ENCODE measurements around the gene HELLS.
"Not testable (repeated sequence)": the region's sequence is repeated elsewhere in the genome, so short reads cannot be mapped to it uniquely, and the experiment has no call there.

The HELLS gene

DNA sequence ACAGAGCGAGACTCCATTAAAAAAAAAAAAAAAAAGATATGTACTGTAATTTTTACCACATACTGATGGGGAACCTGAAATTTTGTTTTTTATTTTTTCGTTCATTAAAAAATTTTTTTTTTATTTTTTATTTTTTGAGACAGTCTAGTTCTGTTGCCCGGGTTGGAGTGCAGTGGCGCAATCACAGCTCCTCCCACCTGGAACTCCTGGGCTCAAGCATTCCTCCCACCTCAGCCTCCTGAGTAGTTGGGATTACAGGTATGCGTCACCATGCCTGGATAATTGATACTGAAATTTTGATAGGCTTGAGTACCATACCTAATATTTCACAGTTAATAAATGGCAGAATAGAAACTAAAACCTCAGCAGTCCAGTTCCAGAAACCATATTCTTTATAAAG lies 20.9 kb upstream of the HELLS start:
- Histone ChIP-seq H3K4me2 (ENCODE audit: insufficient read depth, low read length) (no peak overlapping the region), H3K79me2 (ENCODE audit: insufficient read depth, low read length) (no peaks in the 10 kb centered on the region), H3K27me3 (ENCODE audit: insufficient read depth, low read length, poor library complexity) (no peaks in the 10 kb centered on the region), H3K9me3 (ENCODE audit: insufficient read depth, low read length, severe bottlenecking) (no peaks in the 10 kb centered on the region), H3K27ac (ENCODE audit: low read length) (no peak overlapping the region), H2AFZ (ENCODE audit: low read depth, low read length) (no peak overlapping the region), H3K9ac (ENCODE audit: low read depth, low read length) (no peak overlapping the region), H3K4me1 (ENCODE audit: insufficient read depth, low read length) (no peaks in the 10 kb centered on the region), H3K36me3 (ENCODE audit: insufficient read depth, low read length) (no peaks in the 10 kb centered on the region), H3K4me3 (ENCODE audit: low read depth in 1 of 2, low read length in 2 of 2) (no peak overlapping the region), H4K20me1 (ENCODE audit: insufficient read depth, low read length) (no peaks in the 10 kb centered on the region)
- DNase-seq (no peak), ATAC-seq (ENCODE audit: insufficient read depth, low read depth) (no peak)
- no peak for TF ChIP-seq EZH2 (IDR thresholded peaks at IDR 0.05; ENCODE audit: borderline replicate concordance, low read depth, low read length, severe bottlenecking)
- TF ChIP-seq, protein P1, sequence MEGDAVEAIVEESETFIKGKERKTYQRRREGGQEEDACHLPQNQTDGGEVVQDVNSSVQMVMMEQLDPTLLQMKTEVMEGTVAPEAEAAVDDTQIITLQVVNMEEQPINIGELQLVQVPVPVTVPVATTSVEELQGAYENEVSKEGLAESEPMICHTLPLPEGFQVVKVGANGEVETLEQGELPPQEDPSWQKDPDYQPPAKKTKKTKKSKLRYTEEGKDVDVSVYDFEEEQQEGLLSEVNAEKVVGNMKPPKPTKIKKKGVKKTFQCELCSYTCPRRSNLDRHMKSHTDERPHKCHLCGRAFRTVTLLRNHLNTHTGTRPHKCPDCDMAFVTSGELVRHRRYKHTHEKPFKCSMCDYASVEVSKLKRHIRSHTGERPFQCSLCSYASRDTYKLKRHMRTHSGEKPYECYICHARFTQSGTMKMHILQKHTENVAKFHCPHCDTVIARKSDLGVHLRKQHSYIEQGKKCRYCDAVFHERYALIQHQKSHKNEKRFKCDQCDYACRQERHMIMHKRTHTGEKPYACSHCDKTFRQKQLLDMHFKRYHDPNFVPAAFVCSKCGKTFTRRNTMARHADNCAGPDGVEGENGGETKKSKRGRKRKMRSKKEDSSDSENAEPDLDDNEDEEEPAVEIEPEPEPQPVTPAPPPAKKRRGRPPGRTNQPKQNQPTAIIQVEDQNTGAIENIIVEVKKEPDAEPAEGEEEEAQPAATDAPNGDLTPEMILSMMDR (IDR thresholded peaks at IDR 0.05; ENCODE audit: borderline replicate concordance, extremely low read depth, low read length, poor library complexity, severe bottlenecking): no peak

- not testable (repeated sequence) for ATAC-seq (ENCODE audit: insufficient read depth, low read depth)
Measured at GRCh38 chr10:94531550-94531949, 14.0 kb upstream of the HELLS start.

DNA sequence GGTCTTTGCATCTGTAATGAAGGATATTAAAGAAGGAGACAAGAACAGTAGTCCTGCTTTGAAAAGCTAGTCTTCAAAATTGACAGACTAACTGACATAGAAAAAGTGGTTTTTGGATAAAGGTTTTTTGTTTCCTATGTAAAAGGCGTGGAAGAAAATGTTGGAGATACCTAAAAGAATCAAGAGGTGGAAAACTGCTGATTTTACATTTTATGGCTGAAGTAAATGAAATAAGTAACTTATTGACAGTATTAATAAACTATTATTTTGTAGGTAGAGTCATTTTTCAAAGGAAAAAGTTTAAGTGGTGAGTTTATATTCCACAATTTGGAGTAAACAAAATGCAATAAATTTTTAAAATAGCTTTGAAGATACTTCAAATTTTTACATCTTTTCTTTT lies 12.6 kb upstream of the HELLS start:
- no peaks in the 10 kb centered on the region for H4K20me1 ChIP-seq (ENCODE audit: insufficient read depth, low read length)
- TF ChIP-seq, protein P1 (IDR thresholded peaks at IDR 0.05; ENCODE audit: borderline replicate concordance, extremely low read depth, low read length, poor library complexity, severe bottlenecking): no peak
- TF ChIP-seq EZH2 (IDR thresholded peaks at IDR 0.05; ENCODE audit: borderline replicate concordance, low read depth, low read length, severe bottlenecking): no peak
- DNase-seq: no peak
- no peak for ATAC-seq (ENCODE audit: insufficient read depth, low read depth)
- no peaks in the 10 kb centered on the region for H3K4me1 ChIP-seq (ENCODE audit: insufficient read depth, low read length)
- no peak overlapping the region for H3K4me2 ChIP-seq (ENCODE audit: insufficient read depth, low read length)
- no peak overlapping the region for H3K4me3 ChIP-seq (ENCODE audit: low read depth in 1 of 2, low read length in 2 of 2)
- no peaks in the 10 kb centered on the region for H3K9me3 ChIP-seq (ENCODE audit: insufficient read depth, low read length, severe bottlenecking)
- H2AFZ ChIP-seq (ENCODE audit: low read depth, low read length): no peak overlapping the region
- H3K79me2 ChIP-seq (ENCODE audit: insufficient read depth, low read length): no peaks in the 10 kb centered on the region
- H3K36me3 ChIP-seq (ENCODE audit: insufficient read depth, low read length): no peaks in the 10 kb centered on the region
- H3K27me3 ChIP-seq (ENCODE audit: insufficient read depth, low read length, poor library complexity): peaks cover 20% of the 10 kb centered on the region
- no peak overlapping the region for H3K27ac ChIP-seq (ENCODE audit: low read length)
- no peak overlapping the region for H3K9ac ChIP-seq (ENCODE audit: low read depth, low read length)

More at GRCh38 chr10:94531550-94531949, 14.0 kb upstream of the HELLS start:
- H3K9ac ChIP-seq (ENCODE audit: low read depth, low read length); H3K4me2 ChIP-seq (ENCODE audit: insufficient read depth, low read length); DNase-seq; H3K36me3 ChIP-seq (ENCODE audit: insufficient read depth, low read length); H3K79me2 ChIP-seq (ENCODE audit: insufficient read depth, low read length); H3K4me3 ChIP-seq (ENCODE audit: low read depth in 1 of 2, low read length in 2 of 2); H3K9me3 ChIP-seq (ENCODE audit: insufficient read depth, low read length, severe bottlenecking); H3K27ac ChIP-seq (ENCODE audit: low read length); H3K4me1 ChIP-seq (ENCODE audit: insufficient read depth, low read length); H2AFZ ChIP-seq (ENCODE audit: low read depth, low read length); H4K20me1 ChIP-seq (ENCODE audit: insufficient read depth, low read length): not testable (repeated sequence)
- peaks cover 20% of the 10 kb centered on the region for H3K27me3 ChIP-seq (ENCODE audit: insufficient read depth, low read length, poor library complexity)

- peaks cover 16% of the 10 kb centered on the region for H3K27me3 ChIP-seq (ENCODE audit: insufficient read depth, low read length, poor library complexity)
- H3K4me2 ChIP-seq (ENCODE audit: insufficient read depth, low read length); H3K4me3 ChIP-seq (ENCODE audit: low read depth in 1 of 2, low read length in 2 of 2); H4K20me1 ChIP-seq (ENCODE audit: insufficient read depth, low read length); H3K9me3 ChIP-seq (ENCODE audit: insufficient read depth, low read length, severe bottlenecking); DNase-seq; H3K9ac ChIP-seq (ENCODE audit: low read depth, low read length); H2AFZ ChIP-seq (ENCODE audit: low read depth, low read length); ATAC-seq (ENCODE audit: insufficient read depth, low read depth); H3K27ac ChIP-seq (ENCODE audit: low read length): not testable (repeated sequence)
- peaks cover 17% of the 10 kb centered on the region for H3K79me2 ChIP-seq (ENCODE audit: insufficient read depth, low read length)
- H3K36me3 ChIP-seq (ENCODE audit: insufficient read depth, low read length): peaks cover 14% of the 10 kb centered on the region
- H3K4me1 ChIP-seq (ENCODE audit: insufficient read depth, low read length): peaks cover 26% of the 10 kb centered on the region
Measured at GRCh38 chr10:94542282-94542681, 3.3 kb upstream of the HELLS start.
